ENCODE results near the gene LIPC. TPM values are rescaled to one million over a fixed set of nuclear protein-coding genes. Genes with fewer than 3 reads are reported as not detected.
A peak's percentile ranks its signal among the peaks of the same experiment; 100 is the strongest.

LIPC gene
- total RNA-seq, 1 experiment from 2014 or later, result 1.1 TPM

DNA sequence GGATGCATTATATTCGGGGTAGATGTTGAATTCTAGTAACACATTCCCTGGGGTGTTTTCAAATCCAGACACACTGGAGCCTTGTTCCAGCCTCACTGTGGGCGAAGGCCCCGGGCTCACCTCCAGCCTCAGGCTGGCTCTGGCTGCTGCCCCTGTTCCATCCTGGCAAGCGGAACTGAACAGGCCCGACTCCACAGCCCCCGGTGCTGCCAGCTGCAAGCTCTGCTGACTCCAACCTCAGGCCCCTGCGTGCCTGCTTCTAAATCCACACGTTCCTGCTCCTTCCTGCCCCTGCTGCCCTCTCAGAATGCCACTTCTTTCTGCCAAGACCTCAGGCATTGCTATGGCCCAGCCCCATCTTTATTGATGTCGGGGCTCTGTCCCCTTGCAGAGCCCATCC is 90.6 kb downstream of the LIPC start:
- H3K27me3 ChIP-seq (replicated peaks), result no peaks in the 10 kb centered on the region
- peaks cover 43% of the 10 kb centered on the region for H3K4me1 ChIP-seq (replicated peaks)
- no peak overlapping the region for H3K4me3 ChIP-seq
- no peaks in the 10 kb centered on the region for H3K36me3 ChIP-seq
- H3K27ac ChIP-seq, result peak overlapping the region; percentile 91
- H3K9me3 ChIP-seq (replicated peaks), result no peaks in the 10 kb centered on the region
- DNase-seq (ENCODE audit: low read depth in 1 of 2, low spot score in 2 of 2), result no peak

DNA sequence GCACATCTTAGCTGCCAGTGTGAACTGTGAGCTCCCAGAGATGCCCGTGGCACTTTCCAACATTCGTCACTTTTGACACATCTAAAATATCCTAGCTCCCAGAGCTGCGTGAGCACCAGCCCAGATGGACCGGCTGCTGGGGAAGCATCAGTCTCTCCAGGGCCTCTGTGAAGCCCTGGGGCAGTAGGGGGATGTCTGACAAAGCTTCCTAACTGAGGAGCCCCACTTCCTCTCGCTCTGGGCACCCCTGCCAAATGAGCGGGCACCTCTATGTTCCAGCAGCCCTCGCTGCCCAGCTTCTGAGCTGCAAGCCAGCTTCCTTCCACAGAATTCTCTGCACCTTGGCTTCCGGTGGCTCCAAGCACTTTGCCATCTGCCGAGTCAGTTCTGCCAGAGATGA is 91.1 kb downstream of the LIPC start:
- Histone ChIP-seq H3K27me3 (replicated peaks) (no peaks in the 10 kb centered on the region), H3K27ac (no peak overlapping the region), H3K4me1 (replicated peaks) (peaks cover 47% of the 10 kb centered on the region), H3K36me3 (no peaks in the 10 kb centered on the region), H3K9me3 (replicated peaks) (no peaks in the 10 kb centered on the region), H3K4me3 (no peak overlapping the region)
- no peak for DNase-seq (ENCODE audit: low read depth in 1 of 2, low spot score in 2 of 2)

DNA sequence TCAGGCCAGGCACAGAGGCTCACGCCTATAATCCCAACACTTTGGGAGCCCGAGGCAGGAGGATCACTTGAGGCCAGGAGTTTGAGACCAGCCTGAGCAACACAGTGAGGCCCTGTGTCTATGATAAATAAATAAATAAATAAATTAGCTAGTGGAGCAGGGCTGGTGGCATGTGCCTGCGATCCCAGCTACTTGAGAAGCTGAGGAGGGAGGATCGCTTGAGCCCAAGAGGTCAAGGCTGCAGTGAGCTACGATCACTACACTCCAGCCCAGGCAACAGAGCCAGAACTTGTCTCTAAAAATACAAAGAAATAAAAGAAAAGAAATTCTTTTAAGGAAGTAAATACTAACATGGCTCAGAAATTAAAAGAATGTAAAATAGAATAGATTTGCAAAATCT is 91.8 kb downstream of the LIPC start:
- H3K4me3 ChIP-seq, result no peak overlapping the region
- H3K27ac ChIP-seq, result no peak overlapping the region
- no peaks in the 10 kb centered on the region for H3K36me3 ChIP-seq
- H3K4me1 ChIP-seq (replicated peaks), result peaks cover 54% of the 10 kb centered on the region
- no peak for DNase-seq (ENCODE audit: low read depth in 1 of 2, low spot score in 2 of 2)
- H3K9me3 ChIP-seq (replicated peaks), result no peaks in the 10 kb centered on the region
- H3K27me3 ChIP-seq (replicated peaks), result no peaks in the 10 kb centered on the region

DNA sequence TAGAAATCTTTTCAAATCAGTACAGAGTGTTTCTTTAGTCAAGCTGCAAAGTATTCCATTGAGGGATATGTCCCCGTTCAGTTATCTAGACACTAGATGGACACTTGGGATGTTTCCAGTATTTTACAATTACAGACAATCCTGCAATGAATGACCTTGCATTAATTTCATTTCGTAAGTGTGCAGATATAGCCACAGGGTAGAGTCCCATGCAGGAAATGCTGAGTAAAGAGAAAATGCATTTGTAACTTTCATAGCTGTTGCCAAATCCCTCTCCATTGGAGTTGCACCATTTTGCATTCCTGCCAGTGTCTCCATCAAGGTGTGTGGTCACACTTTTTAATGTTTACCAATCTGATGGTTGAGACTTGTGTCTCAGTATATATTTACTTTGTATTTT is 92.5 kb downstream of the LIPC start:
- Histone ChIP-seq H3K4me1 (replicated peaks) (peaks cover 54% of the 10 kb centered on the region), H3K36me3 (no peaks in the 10 kb centered on the region), H3K27me3 (replicated peaks) (no peaks in the 10 kb centered on the region), H3K27ac (no peak overlapping the region), H3K9me3 (replicated peaks) (no peaks in the 10 kb centered on the region), H3K4me3 (no peak overlapping the region)
- DNase-seq (ENCODE audit: low read depth in 1 of 2, low spot score in 2 of 2), result no peak

DNA sequence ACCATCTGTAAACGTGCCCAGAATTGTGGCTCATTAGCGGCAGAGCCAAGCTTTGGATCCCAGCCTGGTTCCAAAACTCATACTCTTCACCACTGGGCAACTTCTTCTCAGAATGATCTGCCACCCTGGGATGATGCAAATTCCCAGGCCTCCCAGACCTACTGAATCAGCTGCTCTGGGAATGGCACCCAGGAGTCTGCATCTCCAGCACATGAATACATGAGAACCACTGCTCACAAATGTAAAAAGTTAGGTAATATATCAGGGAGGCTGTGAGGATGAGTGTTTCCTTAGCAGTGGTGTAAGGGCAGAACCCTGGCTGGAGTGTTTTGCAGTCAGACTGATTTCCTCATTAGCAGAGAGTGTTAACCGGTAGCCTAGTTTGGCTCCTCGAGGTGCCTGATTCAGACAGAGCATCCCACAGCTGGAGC is 94.2 kb downstream of the LIPC start:
- DNase-seq (ENCODE audit: low read depth in 1 of 2, low spot score in 2 of 2), result no peak
- H3K27ac ChIP-seq, result no peak overlapping the region
- no peaks in the 10 kb centered on the region for H3K36me3 ChIP-seq

DNA sequence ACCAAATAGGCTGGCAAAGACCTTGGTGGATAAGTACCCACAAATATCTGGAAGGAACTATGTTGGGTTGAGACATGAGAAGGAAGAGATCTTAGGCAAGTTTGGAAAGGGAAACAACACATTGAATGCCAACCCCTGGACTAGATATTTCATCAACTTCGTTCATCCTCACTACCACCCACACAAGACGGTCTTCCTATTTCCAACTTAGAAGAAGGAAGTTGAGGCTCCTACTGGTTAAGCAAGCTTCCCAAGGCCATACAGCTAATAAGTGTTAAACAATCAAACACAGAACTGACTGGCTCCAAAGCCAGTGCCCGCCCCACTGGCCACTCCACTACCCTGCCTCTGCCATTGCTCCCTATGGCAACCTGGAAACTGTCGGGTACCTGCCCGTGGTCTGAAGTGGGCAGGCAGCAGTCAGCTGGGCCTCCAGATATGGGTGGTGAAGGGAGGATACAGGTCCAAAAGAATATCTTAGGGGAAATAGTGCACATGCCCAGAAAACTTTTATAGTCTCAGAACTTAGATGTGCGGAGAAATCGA is 94.9 kb downstream of the LIPC start:
- Histone ChIP-seq H3K27ac (no peak overlapping the region), H3K4me3 (no peak overlapping the region), H3K36me3 (no peaks in the 10 kb centered on the region), H3K9me3 (replicated peaks) (no peaks in the 10 kb centered on the region), H3K27me3 (replicated peaks) (no peaks in the 10 kb centered on the region), H3K4me1 (replicated peaks) (peaks cover 30% of the 10 kb centered on the region)
- DNase-seq (ENCODE audit: low read depth in 1 of 2, low spot score in 2 of 2), result no peak

More for the DNA sequence above, 94.2 kb downstream of the LIPC start:
- Histone ChIP-seq H3K4me3 (no peak overlapping the region), H3K27me3 (replicated peaks) (no peaks in the 10 kb centered on the region), H3K4me1 (replicated peaks) (peaks cover 37% of the 10 kb centered on the region), H3K9me3 (replicated peaks) (no peaks in the 10 kb centered on the region)

DNA sequence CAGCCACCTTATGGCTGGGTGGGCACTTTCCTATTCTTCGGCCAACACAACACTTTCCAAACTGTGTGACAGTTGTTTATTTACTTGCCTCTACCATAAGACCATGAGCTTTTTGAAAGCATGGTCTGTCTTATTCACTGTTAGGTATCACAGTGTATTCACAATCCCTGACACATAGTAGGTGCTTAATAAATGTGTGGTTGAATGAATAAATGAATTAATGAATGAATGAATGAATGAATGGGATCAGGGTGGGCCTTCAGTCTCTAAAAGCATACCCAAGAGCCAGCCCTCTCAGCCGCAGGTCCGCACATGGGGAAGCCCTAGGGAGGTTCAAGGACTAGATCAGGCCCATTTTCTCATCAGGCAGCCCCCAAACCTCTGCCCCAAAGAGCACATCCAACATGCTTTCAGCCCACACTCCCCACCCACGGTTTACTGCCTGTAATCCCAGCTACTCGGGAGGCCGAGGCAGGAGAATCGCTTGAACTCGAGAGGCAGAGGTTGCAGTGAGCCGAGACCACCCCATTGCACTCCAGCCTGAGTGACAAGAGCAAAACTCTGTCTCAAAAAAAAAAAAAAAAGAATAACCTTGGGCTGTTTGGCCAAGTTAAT is 95.9 kb downstream of the LIPC start:
- peaks cover 21% of the 10 kb centered on the region for H3K4me1 ChIP-seq (replicated peaks)
- no peaks in the 10 kb centered on the region for H3K27me3 ChIP-seq (replicated peaks)
- no peak overlapping the region for H3K4me3 ChIP-seq
- DNase-seq (ENCODE audit: low read depth in 1 of 2, low spot score in 2 of 2), result no peak
- no peaks in the 10 kb centered on the region for H3K9me3 ChIP-seq (replicated peaks)
- H3K36me3 ChIP-seq, result no peaks in the 10 kb centered on the region
- H3K27ac ChIP-seq, result no peak overlapping the region

DNA sequence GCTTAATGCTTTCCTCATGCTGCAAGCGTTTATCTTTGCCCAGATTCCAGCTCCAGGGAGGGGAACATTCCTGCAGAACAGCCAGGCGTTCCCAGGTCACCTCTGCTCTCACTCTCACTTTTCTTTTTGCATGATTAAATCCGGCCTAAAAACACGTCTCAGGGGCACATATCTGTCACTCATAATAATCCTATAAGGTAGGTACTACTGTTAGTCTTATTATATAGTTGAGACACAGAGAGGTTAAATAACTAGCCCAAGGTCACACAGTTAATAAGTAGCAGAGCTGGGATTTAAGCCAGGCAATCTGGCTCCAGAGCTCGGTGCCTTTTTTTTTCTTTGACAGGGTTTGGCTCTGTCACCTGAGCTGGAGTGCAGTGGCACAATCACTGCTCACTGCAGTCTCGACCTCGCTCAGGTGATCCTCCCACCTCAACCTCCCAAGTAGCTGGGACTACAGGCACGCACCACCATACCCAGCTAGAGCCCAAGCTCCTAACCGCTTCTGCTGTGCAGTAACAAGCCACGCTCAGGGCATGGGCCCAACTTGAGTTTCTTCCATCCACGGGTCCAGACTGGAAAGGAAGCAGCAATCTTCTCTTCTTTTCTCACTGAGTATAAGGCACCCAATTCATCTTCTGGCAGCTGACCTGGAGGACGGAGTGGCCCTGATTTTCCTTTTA is 96.5 kb downstream of the LIPC start:
- no peaks in the 10 kb centered on the region for H3K9me3 ChIP-seq (replicated peaks)
- no peak overlapping the region for H3K4me3 ChIP-seq
- H3K4me1 ChIP-seq (replicated peaks), result peaks cover 21% of the 10 kb centered on the region
- peak in 1 of 2 experiments; percentile 27 for DNase-seq (ENCODE audit: low read depth in 1 of 2, low spot score in 2 of 2)
- no peak overlapping the region for H3K27ac ChIP-seq
- no peaks in the 10 kb centered on the region for H3K27me3 ChIP-seq (replicated peaks)
- no peaks in the 10 kb centered on the region for H3K36me3 ChIP-seq

- Histone ChIP-seq H3K9me3 (replicated peaks) (no peaks in the 10 kb centered on the region), H3K4me1 (replicated peaks) (peaks cover 23% of the 10 kb centered on the region), H3K4me3 (no peak overlapping the region), H3K27me3 (replicated peaks) (no peaks in the 10 kb centered on the region), H3K36me3 (no peaks in the 10 kb centered on the region), H3K27ac (no peak overlapping the region)
- no peak for DNase-seq (ENCODE audit: low read depth in 1 of 2, low spot score in 2 of 2)
Measured at GRCh38 chr15:58529041-58529440, 97.2 kb downstream of the LIPC start.

DNA sequence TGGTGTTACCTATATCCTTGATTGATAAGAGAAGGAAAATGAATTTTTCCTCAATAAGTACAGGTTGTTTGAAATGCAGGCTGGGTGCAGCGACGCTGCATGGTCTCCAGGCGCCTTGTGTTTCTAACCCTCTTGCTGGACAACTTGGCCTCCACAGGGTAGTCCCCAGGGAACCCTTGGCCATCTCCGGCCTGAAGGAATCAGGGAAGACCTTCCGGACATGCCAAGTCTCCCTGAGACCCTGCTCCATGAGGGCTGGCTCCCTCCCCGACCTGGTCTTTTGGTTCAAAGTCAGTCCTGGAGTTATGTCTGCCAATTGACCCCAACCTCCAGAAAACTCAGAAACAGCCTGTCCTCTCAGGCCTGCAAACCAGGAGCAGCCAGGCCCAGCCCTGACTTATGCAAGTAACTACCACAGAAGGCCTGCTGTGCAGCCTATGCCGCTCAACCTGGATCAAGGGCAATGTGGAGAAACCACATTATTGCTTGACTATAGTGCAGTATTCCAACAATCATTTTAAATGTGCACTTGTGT is 98.3 kb downstream of the LIPC start:
- no peaks in the 10 kb centered on the region for H3K27me3 ChIP-seq (replicated peaks)
- no peaks in the 10 kb centered on the region for H3K9me3 ChIP-seq (replicated peaks)
- H3K27ac ChIP-seq, result no peak overlapping the region
- no peak overlapping the region for H3K4me3 ChIP-seq
- H3K36me3 ChIP-seq, result no peaks in the 10 kb centered on the region
- no peak for DNase-seq (ENCODE audit: low read depth in 1 of 2, low spot score in 2 of 2)
- H3K4me1 ChIP-seq (replicated peaks), result peaks cover 27% of the 10 kb centered on the region

DNA sequence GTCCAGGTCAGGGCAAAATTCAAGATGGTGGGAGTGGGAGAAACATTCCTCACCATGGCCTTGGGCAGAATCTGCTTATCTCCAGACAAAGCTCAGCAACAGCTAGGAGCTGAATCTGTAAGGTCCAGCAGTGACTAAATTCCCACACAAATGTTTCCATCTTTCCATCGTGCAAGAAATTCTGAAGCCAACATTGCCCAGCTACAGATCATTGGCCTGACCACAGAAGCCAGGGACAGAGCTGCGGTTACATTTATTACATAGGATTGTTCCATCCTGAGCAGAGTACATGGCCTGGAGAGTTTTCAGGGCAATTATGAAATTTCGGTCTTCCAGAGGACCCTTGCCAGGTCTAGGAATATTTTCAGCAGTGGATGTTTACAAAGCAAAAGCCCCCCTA is 100.3 kb downstream of the LIPC start:
- no peaks in the 10 kb centered on the region for H3K27me3 ChIP-seq (replicated peaks)
- H3K4me3 ChIP-seq, result no peak overlapping the region

DNA sequence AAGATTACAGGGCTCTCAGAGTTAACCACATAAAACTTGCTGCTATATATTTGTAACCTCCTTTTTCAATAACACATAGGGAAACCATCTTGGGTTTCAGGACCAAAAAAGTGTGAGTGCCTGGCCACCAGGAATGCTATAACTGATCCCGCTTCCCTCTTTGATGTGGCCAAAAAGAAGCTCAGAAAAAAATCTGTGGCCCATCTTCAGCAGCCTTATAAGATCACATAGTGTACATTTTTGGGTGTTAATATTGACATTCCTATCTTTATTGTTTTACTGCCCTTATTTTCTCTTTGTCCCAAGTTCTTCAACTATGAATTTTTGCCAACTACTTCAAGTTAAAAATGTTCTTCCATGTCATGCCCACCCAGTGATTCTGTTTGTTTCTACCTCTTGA is 102.8 kb downstream of the LIPC start:
- no peak overlapping the region for H3K27ac ChIP-seq
- no peaks in the 10 kb centered on the region for H3K36me3 ChIP-seq
- no peaks in the 10 kb centered on the region for H3K9me3 ChIP-seq (replicated peaks)
- H3K27me3 ChIP-seq (replicated peaks), result no peaks in the 10 kb centered on the region
- no peak overlapping the region for H3K4me3 ChIP-seq
- peaks cover 17% of the 10 kb centered on the region for H3K4me1 ChIP-seq (replicated peaks)
- DNase-seq (ENCODE audit: low read depth in 1 of 2, low spot score in 2 of 2), result peak in 1 of 2 experiments; percentile 62

More for the DNA sequence above, 100.3 kb downstream of the LIPC start:
- DNase-seq (ENCODE audit: low read depth in 1 of 2, low spot score in 2 of 2), result no peak
- Histone ChIP-seq H3K36me3 (no peaks in the 10 kb centered on the region), H3K4me1 (replicated peaks) (peaks cover 31% of the 10 kb centered on the region), H3K27ac (no peak overlapping the region), H3K9me3 (replicated peaks) (no peaks in the 10 kb centered on the region)

DNA sequence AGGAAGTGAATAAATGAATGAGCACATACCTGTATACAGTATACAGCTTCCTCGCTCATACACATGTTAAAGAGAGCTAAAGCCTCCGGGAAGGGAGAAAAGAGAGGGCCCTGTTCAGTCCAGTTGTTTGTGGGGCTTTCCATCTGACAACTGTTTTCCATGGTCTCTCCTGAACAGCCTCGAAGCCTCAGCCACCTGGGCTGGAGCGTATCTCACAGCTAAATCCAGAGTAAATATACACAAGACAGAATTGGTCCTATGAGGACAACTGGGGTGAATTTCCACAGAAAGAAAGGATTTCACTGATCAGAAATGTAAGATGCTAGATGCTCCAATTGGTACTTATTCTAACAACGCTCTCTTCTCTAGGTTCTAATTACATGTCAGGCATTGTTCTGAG is 103.5 kb downstream of the LIPC start:
- no peaks in the 10 kb centered on the region for H3K9me3 ChIP-seq (replicated peaks)
- no peak overlapping the region for H3K27ac ChIP-seq
- no peaks in the 10 kb centered on the region for H3K36me3 ChIP-seq
- DNase-seq (ENCODE audit: low read depth in 1 of 2, low spot score in 2 of 2), result no peak
- peaks cover 17% of the 10 kb centered on the region for H3K4me1 ChIP-seq (replicated peaks)
- no peaks in the 10 kb centered on the region for H3K27me3 ChIP-seq (replicated peaks)
- no peak overlapping the region for H3K4me3 ChIP-seq

- no peaks in the 10 kb centered on the region for H3K9me3 ChIP-seq (replicated peaks)
Measured at GRCh38 chr15:58535894-58536293, 104.1 kb downstream of the LIPC start.

More at GRCh38 chr15:58535894-58536293, 104.1 kb downstream of the LIPC start:
- H3K36me3 ChIP-seq, result no peaks in the 10 kb centered on the region
- no peak overlapping the region for H3K27ac ChIP-seq
- no peaks in the 10 kb centered on the region for H3K27me3 ChIP-seq (replicated peaks)
- no peak overlapping the region for H3K4me3 ChIP-seq
- peaks cover 17% of the 10 kb centered on the region for H3K4me1 ChIP-seq (replicated peaks)
- no peak for DNase-seq (ENCODE audit: low read depth in 1 of 2, low spot score in 2 of 2)

Measured in SJSA1 (cell line).